ENCODE data around the gene ZMAT1. TPM values are rescaled to one million over a fixed set of nuclear protein-coding genes. Genes with fewer than 3 reads are reported as not detected.

ZMAT1 gene
- 0.33 and 0.63 TPM in 2 replicates for total RNA-seq

GRCh38 chrX:101931488-101932248, at the start of gene ZMAT1:
Gene ZMAT1 (minus strand): TSS chrX:101932027. CDS start chrX:101932008, 19 bp downstream.

Other genes with a start within 250 kb of the ZMAT1 start
- 0.25 TPM in 1 of 2 replicates, not detected in the other for gene TCEAL2, start 193.7 kb upstream of the ZMAT1 start, total RNA-seq
- not detected in 2 replicates for gene TCEAL6, start 210.5 kb upstream of the ZMAT1 start, total RNA-seq
- gene BEX5, start 223.9 kb upstream of the ZMAT1 start, total RNA-seq = 0.16 and 0.51 TPM in 2 replicates

Data from mesangial cell (primary cell).